ENCODE data around the gene DENND2C.
A peak's percentile ranks its signal among the peaks of the same experiment; 100 is the strongest.

Gene DENND2C

DNA sequence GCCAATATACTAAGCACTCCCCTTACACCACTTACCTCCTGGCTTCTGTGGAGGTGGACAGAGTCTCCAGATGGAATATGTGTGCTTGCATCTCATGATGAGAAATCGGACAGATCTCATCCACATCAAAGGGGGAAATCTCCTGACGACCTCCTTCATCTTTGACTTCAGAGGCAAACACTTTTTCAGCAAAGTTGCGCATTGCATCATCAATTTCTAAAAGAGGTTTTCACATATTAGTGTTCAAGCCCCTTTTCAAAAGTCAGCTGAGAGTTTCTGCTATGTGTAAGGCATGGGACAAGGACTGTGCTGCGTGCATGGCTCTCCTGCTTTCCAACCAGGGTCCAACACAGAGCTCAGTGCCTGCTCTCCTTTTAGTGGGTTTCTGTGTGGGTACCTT lies 18.7 kb upstream of the DENND2C start:
- DNase-seq, result no peak

DNA sequence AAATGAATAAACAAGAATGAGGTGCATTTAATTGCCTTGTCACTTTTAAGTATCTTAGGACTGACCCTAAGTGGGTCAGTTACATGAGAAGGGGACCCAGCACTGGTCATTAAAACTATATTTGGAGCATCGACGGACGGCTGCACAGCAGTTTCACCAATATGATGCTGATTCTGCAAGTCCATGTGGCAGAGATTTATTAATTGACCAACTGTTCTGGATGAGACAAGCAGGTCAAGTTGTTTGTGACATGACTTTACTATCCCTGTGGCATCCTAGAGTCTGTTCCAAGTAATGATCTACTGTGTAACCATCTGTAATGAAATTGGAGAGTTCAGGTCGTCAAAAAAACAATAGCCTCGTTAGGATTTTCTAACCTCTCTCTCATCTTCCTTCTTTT lies 16.0 kb upstream of the DENND2C start:
- no peak for DNase-seq

DNA sequence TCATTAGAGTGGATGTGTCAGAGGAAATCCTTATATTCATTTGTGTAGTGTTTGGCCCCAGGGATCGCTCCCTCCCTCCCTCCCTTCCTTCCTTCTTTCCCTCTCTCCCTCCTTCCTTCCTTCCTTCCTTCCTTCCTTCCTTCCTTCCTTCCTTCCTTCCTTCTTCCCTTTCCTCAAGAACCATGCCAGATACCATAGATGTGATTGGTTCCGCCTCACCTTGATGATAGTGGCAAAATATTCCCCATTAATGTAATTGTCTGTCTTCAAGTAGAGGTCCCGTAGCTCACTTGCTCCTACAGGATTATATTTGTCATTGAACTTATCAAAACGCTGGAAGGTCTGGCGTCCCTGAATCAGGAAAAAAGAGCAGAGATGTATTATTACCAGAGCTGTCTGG lies 7.8 kb upstream of the DENND2C start:
- DNase-seq, result no peak

DNA sequence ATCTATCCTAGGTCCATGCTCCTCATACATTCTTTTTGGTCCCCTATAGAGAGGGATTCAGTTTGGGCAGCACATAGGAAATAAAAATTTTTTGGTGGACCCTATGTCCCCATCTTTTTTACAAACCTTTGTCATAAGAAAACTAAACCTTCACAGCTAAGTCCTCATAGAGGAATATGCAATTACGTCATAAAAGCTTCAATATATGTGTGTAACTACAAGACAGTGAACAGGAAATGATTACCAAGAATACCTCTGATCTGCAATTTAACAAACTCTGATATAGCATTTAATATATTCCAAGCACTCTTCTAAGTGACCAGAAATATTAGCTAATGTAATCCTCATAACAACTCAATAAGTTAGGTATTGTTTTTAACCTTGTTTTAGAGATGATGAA lies 6.3 kb upstream of the DENND2C start:
- DNase-seq, result no peak

DNA sequence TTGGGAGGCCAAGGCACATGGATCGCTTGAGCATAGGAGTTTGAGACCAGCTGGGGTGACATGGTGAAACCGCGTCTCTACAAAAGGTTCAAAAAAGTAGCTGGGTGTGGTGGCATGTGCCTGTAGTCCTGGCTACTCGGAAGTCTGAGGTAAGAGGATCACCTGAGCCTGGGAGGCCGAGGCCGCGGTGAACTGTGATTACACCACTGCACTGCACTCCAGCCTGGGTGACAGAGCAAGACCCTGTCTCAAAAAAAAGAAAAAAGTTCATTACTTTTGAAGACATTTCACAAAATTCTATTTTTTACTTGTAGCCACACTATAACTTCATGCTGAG lies 2.1 kb upstream of the DENND2C start:
- DNase-seq, result no peak

DNA sequence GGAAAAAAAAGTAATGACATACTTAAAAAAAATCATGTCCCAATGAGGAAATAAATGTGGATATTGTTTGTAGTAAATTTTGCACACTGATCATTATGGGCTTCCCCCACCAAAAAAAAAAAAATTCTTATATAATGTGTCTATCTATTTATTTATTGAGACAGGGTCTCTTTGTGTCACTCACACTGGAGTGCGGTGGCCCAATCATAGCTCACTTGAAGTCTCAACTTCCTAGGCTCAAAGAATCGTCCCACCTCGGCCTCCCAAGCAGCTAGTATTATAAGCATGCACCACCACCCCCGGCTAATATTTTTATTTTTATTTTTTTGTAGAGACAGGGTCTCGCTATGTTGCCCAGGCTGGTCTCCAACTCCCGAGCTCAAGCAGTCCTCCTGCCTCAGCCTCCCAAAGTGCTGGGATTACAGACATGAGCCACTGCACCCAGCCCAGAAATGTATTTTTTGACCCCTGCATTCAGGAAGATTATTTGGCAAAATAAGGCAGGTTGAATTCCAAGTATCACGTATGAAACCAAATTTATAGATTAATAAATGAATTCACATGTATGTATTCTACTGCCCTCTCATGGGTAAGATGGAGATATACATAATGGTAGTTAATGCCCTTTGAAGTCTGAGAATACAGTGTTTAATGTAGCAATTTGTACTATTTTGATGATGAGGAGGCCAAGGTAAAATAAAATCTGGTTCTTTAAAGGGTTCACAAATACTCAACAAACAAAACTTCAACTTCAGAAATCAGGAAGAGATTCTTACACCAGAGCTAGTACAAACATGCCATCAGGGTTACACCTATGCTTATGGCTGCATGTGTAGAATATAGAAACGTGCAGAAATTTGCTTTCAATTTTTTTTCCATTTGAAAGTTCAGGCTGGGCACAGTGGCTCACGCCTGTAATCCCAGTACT lies 1.4 kb upstream of the DENND2C start:
- no peak for DNase-seq

DNA sequence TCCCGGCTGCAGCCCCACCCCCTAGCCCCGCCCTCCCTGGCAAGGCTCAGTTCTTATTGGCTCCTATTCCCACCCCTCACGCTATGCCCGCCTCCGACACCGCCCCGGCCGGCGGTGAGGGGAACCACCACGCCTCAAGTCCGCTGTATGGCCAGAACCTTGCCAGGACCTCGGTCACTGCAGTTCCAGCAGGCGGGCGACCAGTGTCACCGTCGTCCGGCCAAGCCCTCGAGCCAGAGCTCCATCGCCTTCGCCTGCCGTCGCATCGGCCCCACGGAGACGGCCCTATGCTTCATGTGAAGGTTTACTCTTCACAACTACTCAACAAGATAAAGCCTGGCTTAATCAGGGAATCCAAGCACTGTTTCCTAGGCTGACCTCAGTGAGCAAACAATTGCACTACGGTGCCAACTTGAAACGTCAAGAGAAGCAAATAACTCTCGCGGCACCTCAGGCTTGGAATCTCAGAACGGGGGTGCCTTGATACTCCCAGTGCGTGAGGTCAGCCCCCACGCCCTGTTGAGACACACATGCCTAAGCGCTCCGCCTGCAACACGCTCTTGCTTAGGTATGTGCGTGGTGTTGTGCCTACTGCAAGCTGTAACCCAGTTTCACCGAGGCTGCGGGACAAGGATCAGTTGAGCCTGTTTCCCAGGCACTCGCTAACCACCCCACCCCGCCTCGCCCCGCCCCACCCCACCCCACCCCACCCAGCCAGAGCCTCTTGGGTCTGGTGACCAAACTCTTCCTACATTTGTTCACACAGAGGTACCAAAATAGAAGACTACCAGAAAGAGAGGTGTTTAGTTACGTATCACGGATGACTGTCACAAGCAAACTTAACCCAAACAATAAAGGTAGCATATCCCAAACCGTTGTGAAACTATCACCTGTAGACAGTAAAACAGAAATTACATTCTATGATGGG lies 498 bp upstream of the DENND2C start:
- peak; percentile 20 to 92 (median 75) for DNase-seq

DNA sequence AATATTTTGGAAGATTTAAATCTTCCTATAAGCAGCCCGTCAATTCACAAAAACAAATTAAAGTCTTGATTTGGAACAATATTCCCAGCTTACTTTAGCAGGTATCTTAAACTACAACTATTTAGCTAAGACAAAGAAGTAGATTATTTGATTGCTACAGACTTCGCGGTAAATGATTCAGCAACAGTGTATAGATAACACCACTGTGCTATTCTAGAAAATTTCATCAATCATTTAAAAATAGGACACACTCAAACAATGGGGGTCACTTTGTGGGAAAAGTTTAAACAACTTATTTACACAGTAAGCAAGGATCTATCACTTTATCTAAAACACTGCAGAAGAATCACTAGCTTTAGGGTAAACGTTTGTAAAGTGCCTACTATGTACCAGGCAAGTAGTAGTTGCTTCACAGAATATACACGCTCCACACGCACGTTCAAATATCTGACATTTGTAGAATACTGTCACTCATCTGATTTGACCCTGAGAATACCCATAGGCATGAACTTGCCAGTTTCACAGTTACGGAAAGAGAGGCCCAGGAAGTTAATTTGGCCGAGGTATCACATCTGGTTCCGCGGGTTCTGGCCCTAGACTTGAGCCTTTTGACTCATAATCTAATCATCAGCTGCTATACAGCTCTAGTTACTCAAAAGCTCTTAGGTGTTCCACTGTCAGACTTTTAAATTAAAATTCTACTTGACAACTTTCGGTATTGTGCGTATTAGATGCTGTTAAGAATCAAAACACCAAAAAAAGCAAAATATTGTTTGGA lies 876 bp downstream of the DENND2C start:
- DNase-seq, result no peak

DNA sequence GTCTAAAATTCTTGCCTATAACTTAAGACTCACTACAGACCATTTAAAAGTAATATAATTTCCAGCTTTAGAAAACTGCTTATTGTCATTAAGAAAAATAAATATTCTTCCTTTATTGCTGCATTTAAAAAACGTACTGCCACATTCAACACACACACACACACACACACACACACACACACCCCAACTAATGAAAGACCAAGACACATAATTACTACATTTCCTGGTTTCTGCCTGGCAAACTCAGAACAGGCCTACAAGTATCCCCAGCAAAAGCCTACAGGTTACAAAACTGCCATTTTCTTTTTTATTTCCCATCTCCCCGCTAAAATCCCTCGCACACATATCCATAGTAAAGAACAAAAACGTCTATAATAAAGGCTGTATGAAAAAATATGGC lies 1.5 kb downstream of the DENND2C start:
- DNase-seq, result no peak

DNA sequence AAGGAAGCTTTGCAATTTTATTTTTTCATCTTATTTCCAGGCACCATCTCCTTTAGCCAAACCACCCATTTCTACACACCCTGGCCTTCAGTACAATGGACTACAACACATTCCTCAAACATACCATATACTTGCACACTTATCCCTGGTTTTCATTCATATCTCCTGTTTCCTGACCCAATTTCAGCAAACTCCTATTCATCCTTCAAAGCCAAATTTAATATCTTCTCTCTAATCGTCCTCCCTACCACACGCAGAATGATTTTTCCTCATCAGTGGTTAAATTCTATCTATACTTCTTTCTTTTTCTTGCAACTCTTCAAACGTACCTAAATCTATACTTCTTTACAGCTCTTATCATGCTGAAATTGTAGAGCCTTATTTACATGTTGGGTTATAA lies 2.9 kb downstream of the DENND2C start:
- DNase-seq, result no peak

DNA sequence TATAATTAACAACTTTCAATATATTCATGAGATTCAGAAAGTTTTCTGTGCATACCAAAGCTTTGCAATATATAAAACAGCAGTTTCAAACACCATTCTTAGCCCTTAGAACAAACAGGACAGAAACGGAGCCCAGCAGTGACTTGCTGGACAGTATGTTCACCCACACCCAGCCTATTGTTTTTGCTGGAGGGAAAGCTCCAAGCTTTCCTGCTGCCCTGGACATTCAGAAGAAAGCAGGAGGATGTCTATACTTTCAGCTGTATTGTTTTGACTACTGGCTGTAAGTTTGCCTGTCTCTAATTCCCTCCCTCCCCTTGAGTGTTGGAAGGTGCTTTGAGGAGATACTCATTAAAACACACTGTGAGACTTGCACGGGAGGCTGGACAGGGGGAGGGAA lies 9.6 kb downstream of the DENND2C start:
- no peak for DNase-seq

DNA sequence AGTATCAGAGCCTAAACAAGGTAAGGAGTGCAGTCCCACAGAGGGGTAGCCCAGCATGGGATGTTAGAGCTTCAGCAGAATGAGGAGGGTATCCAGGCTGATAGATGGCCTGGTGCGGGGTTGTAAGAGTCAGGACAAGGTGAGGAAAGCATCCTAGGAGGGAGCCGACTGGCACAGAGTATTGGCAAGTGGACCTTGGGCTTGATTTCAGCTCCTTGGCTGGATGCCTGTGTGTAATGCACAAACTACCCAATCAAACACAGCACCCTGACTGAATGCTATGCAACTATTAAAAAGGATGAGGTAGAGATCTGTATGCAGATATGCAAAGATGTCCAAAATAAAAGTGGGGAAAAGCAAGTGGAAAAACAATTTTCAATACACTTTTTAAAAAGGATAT lies 18.0 kb downstream of the DENND2C start:
- no peak for DNase-seq

DNA sequence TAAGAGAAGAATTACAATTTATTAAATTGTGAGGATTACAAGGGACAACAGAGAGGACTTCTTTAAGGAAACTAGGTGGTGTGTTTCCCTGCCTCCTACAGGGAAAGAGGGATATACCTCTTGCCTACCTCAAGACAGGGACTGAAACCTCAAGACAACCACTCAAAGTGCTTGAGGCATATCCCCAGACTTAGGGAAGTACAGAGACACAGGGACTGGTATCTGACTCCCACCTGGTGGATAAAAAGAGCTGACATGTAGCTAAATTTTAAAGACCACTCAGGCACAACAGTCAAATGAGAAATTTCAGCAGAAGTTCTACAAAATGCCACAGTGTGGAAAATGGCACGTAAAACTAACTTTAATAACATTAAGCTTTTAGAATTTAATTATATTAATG lies 21.3 kb downstream of the DENND2C start:
- no peak for DNase-seq

DNA sequence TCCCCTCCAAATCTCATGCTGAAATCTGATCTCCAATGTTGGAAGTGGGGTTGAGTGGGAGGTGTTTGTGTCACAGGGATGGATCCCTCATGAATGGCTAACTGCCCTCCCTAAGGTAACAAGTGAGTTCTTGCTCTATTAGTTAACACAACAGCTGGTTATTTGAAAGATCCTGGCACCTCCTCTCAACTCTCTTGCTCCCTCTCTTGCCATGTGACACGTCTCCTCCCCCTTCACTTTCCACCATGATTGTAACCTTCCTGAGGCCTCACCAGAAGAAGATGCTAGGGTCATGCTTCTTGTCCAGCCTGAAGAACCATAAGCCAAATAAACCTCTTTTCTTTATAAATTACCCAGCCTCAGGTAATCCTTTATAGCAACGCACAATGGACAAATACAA lies 28.5 kb downstream of the DENND2C start:
- DNase-seq, result no peak

DNA sequence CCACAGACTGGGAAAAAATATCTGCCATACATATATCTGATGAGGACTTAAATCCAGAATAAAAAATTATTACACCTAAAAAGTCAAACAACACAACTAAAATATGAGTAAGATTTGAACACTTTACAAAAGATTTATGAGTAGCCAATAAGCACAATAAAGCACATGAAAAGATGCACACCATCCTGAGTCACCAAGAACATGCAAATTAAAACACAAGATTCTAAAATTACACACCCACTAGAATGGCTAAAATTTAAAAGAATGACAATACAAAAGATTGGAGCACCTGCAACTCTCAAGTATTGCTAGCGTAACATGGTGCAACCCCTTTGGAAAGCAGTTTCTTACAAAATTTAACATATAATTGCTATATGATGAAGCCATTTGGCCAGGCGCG lies 30.9 kb downstream of the DENND2C start:
- no peak for DNase-seq

DNA sequence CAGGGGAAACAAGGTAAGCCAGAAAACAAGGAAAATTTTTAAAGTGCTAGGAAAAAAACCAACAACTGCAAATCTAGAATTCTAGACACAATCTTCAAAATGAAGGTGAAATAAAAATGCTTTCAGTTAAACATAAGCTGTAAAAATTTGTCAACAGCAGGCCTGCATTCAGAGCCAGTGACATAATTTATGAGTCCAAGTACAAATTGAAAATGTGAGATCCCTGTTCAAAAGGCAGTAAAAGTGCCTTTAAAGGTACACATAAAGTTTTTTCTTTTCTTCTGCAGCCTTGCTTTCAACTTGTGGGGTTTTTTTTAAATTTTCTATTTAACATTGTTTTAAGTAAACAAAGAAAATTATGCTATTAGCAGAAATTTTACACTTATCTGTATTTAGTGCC lies 37.4 kb downstream of the DENND2C start:
- no peak for DNase-seq

DNA sequence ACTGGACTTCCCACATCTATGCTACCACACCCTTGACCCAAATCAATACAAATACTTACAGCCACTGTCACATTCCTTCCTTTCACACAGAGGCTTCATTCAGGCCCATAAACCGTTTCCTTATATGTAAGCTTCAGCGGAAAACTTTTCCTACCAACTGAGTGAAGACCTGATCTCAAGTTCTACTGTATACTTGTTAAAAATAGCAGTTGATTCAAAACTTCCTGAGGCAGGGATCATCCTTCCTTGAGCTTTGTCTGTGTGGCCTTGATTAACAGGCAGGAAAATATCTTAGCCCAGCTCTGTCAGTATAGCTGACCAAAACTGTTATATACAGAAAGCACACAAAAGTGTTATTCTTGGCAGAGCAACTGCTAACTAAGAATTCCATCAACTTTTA lies 42.7 kb downstream of the DENND2C start:
- no peak for DNase-seq

DNA sequence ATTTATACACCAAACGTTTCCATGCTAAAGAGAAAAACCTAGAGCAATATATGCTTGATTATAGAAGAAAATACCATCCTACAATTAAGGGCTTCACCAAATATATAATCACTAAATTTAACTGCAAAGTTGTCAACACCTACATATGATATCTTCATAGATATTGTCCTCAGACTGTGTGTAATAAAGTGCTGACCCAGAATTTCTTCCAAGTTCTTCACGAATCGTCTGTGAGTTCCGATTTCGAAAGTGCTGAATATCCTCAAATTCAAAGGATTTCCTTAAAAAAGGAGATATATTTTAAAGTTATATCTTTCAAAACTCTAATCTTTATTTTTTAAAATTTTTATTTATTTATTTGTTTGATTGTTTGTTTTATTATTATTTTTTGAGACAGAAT lies 46.5 kb downstream of the DENND2C start:
- no peak for DNase-seq

DNA sequence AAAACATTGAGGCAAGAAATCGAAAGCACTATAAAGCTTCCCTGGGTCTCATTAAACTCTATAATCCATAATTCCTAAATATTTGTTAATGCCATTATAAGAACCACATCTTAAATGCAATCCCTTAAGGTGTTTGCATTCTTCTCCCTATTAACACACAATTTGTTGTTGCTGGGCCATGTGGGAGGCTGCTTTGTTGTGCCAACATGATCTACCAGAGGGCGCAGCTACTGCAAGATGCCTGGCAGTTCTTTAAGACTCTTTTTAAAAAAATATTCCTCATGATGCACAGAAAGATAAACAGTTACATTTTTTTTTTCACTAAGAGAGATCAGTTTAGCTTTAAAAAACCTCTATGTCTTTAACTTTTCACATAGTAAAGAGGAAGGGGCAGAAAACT lies 49.4 kb downstream of the DENND2C start:
- DNase-seq, result peak in 2 of 56 donors; percentile 1 to 3

DNA sequence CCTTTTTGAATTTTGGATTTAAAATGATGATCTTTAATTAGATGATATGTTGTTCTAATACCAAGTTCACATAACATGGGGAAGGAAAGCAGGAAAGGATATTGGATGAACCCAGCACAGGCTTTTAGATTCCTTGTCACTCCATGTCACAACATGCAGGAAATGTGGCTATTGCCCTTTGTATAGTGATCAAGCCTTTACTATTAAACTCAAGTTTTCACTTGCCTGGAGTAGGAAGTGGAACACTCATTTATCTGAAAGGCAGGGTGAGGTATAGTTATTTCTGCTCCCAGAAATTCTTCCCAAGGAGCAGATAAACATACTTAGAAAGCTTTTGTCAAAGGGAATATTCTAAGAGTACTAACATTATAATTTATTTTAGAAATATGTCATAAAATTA lies 51.2 kb downstream of the DENND2C start:
- no peak for DNase-seq

DNA sequence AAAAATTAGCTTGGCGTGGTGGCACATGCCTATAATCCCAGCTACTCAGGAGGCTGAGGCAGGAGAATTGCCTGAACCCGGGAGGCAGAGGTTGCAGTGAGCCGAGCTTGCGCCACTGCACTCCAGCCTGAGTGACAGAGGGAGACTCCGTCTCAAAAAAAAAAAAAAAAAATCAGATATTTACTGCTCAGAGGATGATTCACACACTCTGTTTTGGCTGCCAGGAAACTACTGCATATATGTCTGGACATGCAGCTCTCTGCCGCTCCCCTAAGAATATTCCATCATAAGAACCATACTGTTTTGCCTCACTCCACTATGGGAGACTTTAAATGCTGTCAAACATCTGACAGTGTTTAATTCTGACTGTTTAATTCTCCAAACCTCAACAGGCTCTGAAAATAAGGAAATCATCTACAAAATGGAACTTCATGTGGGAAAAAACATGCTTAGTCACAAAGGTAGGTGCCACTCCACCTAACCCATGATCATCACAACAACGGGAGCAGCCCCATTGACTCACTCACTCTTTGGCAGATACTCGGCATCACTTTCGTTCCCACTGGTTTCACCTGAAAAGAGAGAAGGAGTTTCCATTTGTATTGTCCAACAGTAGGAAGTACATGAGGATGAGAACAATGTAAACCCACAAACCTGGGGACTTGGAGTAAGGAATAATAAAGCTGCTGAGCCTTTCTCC lies 59.2 kb downstream of the DENND2C start:
- no peak for DNase-seq
